Activated CD4-positive, alpha-beta T cell treated with anti-CD3 and anti-CD28 coated beads, Interleukin-2, amount 50 U/mL, for 1 hour (primary cell): ENCODE measurements around the gene MGAT1.
"Not testable (repeated sequence)": the region's sequence is repeated elsewhere in the genome, so short reads cannot be mapped to it uniquely, and the experiment has no call there.

ENCODE experiments used
- DNase-seq: peaks from one replicate; pipeline ENCODE4 v3.0.0-alpha.2; 2020

The MGAT1 gene

GRCh38 chr5:180802325-180803180, at the start of gene MGAT1:
TSS of gene MGAT1 (minus strand) at chr5:180802806. CDS start at chr5:180792971, 9,835 bp downstream.
- peak; percentile 68 for DNase-seq

DNA sequence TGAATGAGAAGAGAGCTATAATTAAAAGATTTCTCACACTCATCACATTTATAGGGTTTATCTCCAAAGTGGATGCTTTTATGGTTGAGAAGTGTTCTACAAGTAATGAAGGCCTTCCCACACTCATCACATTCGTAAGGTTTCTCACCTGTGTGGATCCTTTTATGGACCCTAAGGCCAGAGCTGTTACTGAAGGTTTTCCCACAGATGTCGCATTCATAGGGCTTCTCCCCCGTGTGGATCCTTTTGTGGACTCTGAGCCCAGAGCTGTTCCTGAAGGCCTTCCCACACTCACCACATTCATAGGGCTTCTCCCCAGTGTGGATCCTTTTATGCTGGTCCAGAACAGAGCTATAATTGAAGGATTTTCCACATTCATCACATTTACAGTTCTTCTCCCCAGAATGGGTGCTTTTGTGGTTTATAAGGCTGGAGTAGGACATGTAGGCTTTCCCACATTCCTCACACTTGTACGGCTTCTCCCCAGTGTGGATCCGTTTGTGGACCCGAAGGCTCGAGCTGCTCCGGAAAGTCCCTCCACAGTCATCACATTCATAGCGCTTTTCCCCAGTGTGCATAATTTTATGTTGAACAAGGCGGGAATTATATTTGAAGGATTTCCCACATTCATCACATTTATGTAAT, 48.0 kb upstream of the MGAT1 start:
- no peak for DNase-seq

- DNase-seq = no peak
Measured at GRCh38 chr5:180849827-180850226, 47.2 kb upstream of the MGAT1 start.

DNA sequence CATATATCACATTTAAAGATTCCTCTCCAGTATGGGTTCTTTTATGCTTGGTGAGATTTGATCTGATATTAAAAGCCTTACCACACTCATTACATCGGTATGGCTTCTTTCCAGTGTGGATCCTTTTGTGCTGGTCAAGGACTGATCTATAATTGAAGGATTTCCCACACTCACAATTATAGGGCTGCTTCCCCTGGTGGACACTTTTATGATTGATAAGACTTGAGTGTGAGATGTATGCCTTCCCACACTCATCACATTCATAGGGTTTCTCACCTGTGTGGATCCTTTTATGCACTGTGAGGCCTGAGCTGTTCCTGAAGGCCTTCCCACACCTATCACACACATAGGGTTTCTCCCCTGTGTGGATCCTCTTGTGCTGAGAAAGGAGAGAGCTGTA, 46.3 kb upstream of the MGAT1 start:
- DNase-seq = no peak

DNA sequence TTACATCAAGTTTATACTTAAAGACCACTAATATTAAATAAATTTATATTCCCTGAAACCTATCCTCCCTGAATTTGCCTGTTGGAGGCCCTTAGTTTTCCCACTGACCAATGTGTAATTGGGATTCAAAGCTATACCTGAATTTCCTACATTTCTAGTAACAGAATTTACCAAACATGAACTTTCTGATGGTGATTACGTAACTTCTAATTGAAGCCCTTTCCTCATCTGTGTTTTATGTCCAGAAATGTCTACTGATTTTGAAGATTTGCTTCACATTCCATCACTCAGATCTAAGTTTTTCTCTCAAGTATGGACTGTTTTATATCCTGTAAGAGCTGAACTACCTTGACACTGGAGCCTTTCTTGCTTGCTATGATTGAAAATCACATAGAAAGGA, 45.7 kb upstream of the MGAT1 start:
- DNase-seq = no peak

DNA sequence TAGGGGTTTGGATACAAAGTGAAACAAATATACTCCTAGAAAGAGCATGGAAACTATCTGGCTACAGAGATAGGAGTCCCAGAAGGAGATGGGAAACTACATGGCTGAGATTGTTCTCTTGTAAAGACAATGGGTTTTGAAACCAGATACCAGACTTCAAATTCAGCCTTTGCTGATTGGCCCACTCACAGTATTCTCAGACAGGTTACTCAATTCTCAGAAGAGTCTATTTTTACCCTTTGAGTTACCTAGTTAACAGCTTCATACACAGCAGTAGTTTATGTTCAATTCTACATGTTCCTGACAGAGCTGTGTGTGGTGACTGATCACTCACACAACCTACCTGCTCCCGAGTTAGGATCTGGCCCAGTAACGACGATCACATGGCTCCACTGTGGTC, 44.4 kb upstream of the MGAT1 start:
- DNase-seq = no peak

DNA sequence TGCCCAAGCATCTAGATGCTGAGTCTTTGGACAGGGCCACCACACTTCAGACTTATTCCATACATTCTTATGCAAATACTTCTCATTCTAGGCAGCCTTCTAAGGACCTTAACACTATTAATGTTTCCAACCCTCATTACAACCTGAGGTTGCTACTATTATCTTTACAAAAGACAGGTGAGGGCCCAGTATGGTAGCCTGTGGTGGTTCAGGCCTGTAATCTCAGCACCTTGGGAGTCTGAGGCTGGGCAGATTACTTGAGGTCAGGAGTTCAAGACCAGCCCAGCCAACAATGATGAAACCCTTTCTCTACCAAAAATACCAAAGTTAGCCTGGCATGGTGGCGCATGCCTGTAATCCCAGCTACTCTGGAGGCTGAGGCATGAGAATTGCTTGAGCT, 42.3 kb upstream of the MGAT1 start:
- DNase-seq = no peak

GRCh38 chr5:180844432-180844831, 41.8 kb upstream of the MGAT1 start:
- DNase-seq = no peak

DNA sequence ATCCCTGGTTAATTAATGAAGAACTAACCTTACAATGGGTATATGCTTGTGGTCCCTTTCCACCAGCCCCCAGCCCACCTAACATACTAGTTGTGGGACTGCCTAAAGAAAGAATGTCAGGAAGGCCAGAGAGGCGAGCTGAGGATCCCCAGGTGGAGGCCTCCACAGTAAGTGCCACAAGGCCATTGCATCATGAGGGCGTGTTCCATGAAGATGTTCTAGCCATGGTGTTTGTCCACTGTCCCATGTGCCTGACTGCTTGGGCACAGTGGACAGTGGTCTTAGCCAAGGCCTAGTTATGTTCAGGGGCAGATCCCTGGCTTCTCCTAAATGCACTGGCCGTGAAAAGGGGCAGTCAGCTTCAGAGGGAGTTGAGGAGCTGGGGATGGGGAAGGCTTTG, 37.3 kb upstream of the MGAT1 start:
- DNase-seq = no peak

DNA sequence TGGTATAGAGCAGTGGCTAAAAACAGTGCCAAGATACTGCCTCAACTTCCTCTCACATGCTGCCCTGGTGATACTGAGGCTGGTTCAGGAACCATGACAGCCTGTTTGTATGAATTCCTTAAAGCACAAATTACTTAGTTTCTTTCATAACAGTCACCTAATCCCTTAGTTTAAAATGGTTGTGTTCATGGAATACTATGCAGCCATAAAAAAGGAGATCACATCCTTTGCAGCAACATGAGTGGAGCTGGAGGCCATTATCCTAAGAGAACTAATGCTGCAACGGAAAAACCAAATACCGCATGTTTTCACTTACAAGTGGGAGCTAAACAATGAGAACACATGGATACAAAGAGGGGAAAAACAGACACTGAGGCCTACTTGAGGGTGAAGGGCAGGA, 36.6 kb upstream of the MGAT1 start:
- DNase-seq = no peak

GRCh38 chr5:180837478-180837877, 34.9 kb upstream of the MGAT1 start:
- DNase-seq = no peak

DNA sequence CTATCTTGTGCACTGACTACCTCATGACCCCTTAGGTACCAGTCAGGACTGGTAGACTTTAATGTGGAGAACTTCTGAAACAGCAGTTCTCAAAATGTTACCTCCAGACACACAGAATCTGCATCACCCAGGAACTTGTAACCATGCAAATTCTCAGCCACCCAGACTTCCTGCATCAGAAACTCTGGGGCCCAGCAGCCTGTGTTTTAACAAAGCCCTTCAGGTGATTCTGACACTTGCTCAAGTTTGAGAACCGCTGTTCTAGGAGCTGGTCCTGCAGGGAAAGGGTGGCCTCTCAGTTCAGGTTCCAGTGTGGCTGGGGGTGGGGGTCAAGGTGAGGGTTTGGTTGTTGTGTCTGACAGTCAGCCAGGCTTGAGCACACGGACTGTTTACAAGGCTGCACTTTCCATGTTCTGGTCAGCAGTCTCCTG, 30.0 kb upstream of the MGAT1 start:
- DNase-seq = peak; percentile 35

- DNase-seq = peak; percentile 71
Measured at GRCh38 chr5:180831139-180832093, 28.8 kb upstream of the MGAT1 start.

- DNase-seq = peak; percentile 76
Measured at GRCh38 chr5:180830253-180831138, 27.9 kb upstream of the MGAT1 start.

GRCh38 chr5:180829726-180830125, 27.1 kb upstream of the MGAT1 start:
- DNase-seq = no peak

DNA sequence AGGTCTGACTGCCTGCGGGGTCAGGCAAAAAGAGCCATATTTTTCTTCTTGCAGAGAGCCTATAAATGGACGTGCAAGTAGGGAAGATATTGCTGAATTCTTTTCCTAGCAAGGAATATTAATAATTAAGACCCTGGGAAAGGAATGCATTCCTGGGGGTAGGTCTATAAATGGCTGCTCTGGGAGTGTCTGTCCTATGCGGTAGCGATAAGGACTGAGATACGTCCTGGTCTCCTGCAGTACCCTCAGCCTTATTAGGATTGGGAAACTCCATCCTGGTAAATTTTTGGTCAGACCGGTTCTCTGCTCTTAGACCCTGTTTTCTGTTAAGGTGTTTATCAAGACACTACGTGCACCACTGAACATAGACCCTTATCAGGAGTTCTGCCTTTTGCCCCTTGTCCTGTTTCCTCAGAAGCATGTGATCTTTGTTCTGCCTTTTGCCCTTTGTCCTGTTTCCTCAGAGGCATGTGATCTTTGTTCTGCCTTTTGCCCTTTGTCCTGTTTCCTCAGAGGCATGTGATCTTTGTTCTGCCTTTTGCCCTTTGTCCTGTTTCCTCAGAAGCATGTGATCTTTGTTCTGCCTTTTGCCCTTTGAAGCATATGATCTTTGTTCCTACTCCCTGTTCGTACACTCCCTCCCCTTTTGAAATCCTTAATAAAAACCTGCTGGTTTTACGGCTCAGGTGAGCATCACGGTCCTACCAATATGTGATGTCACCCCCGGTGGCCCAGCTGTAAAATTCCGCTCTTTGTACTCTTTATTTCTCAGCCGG, 26.3 kb upstream of the MGAT1 start:
- DNase-seq = not testable (repeated sequence)

GRCh38 chr5:180827374-180827773, 24.8 kb upstream of the MGAT1 start:
- DNase-seq = not testable (repeated sequence)

DNA sequence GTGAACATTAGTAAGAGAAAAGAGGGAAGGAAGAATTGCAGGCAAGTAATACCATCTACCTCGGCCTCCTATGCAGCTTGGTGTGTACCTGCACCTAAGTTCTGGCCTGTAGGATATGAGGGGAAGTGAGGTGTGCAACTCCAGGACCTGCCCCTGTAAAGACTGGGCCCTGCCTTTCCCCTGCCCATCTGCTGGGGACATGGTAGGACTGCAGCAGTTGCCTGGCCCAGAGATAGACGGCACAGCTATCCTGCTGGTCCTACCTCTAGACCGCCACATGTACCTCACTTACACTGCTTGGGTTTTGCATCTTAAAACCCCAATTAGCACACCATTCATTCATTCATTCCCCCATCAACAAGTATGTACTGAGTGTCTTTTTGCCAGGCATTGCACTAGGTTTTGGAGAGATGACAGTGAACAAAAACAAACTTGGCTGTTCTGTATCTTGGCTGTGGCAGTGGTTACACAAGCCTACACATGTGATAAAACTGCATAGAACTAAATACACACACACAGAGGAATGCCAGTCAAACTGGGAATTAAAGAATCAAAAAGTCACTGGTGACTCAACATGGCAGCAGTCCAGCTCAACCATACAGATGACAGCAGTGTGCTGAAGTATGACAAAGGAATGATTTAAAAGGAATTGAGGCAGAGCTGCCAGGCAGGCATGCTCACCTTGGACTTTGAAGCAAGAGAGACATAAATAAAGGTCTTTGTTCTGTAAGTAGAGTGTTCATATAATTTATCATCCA, 23.3 kb upstream of the MGAT1 start:
- no peak for DNase-seq

DNA sequence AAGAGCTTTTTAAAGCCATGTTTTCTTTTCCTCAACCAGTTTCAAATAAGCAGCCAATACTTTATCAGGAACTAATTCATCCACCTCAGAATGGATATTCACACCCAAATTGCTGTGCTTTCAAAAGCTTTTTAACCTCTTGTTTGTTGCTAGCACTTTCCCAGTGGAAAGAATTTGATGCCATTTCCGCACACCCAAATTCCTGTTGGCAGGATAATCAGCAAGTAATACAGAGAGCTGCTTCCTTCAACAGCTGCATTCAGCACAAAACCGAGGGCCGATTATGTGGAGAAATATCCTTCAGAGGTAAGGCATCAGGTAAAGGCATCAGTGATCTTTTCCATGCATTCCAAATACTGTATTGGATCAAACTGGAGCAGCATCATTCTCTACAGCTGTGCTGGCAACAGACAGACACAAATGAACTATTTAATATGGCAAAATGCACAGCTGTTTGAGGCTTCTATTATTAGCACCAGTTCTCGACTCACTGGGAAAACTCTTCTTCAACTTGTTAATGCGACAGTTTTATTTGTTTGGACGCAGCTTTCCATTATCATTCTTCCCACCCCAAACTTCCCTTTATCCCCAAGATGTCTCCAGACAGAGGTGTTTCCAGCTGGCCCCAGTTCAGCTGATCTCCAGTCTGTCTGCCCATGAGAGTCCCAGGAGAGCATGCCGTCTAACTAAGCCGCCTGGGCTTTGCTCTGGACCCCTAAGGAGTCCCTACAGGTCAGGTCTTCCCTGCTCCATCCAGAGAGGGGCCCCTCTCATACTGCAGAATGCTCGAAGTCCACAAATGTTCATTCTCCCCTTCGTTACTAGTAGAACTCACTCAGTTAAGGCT, 22.2 kb upstream of the MGAT1 start:
- DNase-seq = no peak
